Right renal pelvis (tissue), 4 donors: ENCODE results near the gene TPMT. TPM values are rescaled to one million over a fixed set of nuclear protein-coding genes. Genes with fewer than 3 reads are reported as not detected.

ENCODE experiments used
- DNase-seq, 4 donors: peaks; one replicate each; pipeline ENCODE4 v3.0.0-alpha.2; 2013; ENCODE audit warnings: low read depth in 4 of 4, low spot score in 3 of 4, missing footprints in 1 of 4
- polyA plus RNA-seq, 4 donors: library from polyadenylated mRNA; unstranded; fragments of 120-200 nt; gene quantifications; one replicate each; pipeline ENCODE4 v1.2.1, GENCODE V29; 2013; ENCODE audit not compliant: insufficient read length in 4 of 4

TPMT gene
- polyA plus RNA-seq, 4 donors: 25.9 to 32.0 (median 30.9) TPM

GRCh38 chr6:18119236-18119635, 35.6 kb downstream of the TPMT start:
- DNase-seq: no peak

GRCh38 chr6:18118330-18118729, 36.5 kb downstream of the TPMT start:
- no peak for DNase-seq

- no peak for DNase-seq
Observed at GRCh38 chr6:18117136-18117535, 37.7 kb downstream of the TPMT start.

- DNase-seq: no peak
Observed at GRCh38 chr6:18115356-18115755, 39.5 kb downstream of the TPMT start.

- no peak for DNase-seq
Observed at GRCh38 chr6:18110162-18110561, 44.7 kb downstream of the TPMT start.

- no peak for DNase-seq
Observed at GRCh38 chr6:18107061-18107460, 47.8 kb downstream of the TPMT start.

- DNase-seq: no peak
Observed at GRCh38 chr6:18102783-18103509, 51.9 kb downstream of the TPMT start.

- no peak for DNase-seq
Observed at GRCh38 chr6:18101873-18102272, 53.0 kb downstream of the TPMT start.

GRCh38 chr6:18101271-18101670, 53.6 kb downstream of the TPMT start:
- DNase-seq: no peak

GRCh38 chr6:18100296-18100695, 54.6 kb downstream of the TPMT start:
- DNase-seq: no peak

- no peak for DNase-seq
Observed at GRCh38 chr6:18099511-18099910, 55.4 kb downstream of the TPMT start.

- no peak for DNase-seq
Observed at GRCh38 chr6:18096423-18096822, 58.5 kb downstream of the TPMT start.

GRCh38 chr6:18091382-18091781, 63.5 kb downstream of the TPMT start:
- no peak for DNase-seq

GRCh38 chr6:18090349-18090786, 64.5 kb downstream of the TPMT start:
- DNase-seq: no peak

- no peak for DNase-seq
Observed at GRCh38 chr6:18088419-18089296, 66.2 kb downstream of the TPMT start.

GRCh38 chr6:18087396-18088165, 67.3 kb downstream of the TPMT start:
- no peak for DNase-seq

- no peak for DNase-seq
Observed at GRCh38 chr6:18081025-18081668, 73.7 kb downstream of the TPMT start.

- DNase-seq: no peak
Observed at GRCh38 chr6:18080544-18080943, 74.3 kb downstream of the TPMT start.

GRCh38 chr6:18078866-18079265, 76.0 kb downstream of the TPMT start:
- no peak for DNase-seq
